GM12875 (cell line): Measurements from ENCODE around the gene CCDC102B.

Experiments
- H3K4me3 ChIP-seq: one replicate; pipeline ENCODE4 v1.5.1; 2011; ENCODE audit warnings: low read depth, low read length, control low read depth
- CTCF ChIP-seq: IDR thresholded peaks from 2 replicates; pipeline ENCODE4 v1.5.1; 2011; ENCODE audit warnings: low read depth, mild to moderate bottlenecking, control low read depth, inconsistent platforms, low read length, moderate library complexity, borderline replicate concordance; ENCODE audit not compliant: insufficient read depth

CCDC102B gene

GRCh38 chr18:68965817-68966216 is 167.9 kb downstream of the CCDC102B start:
- TF ChIP-seq CTCF = no peak
- H3K4me3 ChIP-seq = no peak overlapping the region

- no peak overlapping the region for H3K4me3 ChIP-seq
- TF ChIP-seq CTCF = no peak
These were observed 171.1 kb downstream of the CCDC102B start for GRCh38 chr18:68969027-68969426.

GRCh38 chr18:68972176-68972575 is 174.3 kb downstream of the CCDC102B start:
- no peak overlapping the region for H3K4me3 ChIP-seq
- no peak for TF ChIP-seq CTCF

- TF ChIP-seq CTCF = no peak
- H3K4me3 ChIP-seq = no peak overlapping the region
These were observed 181.9 kb downstream of the CCDC102B start for GRCh38 chr18:68979737-68980136.

GRCh38 chr18:68983126-68983525 is 185.2 kb downstream of the CCDC102B start:
- H3K4me3 ChIP-seq = no peak overlapping the region
- no peak for TF ChIP-seq CTCF

GRCh38 chr18:68984342-68984741 is 186.5 kb downstream of the CCDC102B start:
- H3K4me3 ChIP-seq = no peak overlapping the region
- TF ChIP-seq CTCF = no peak

- no peak for TF ChIP-seq CTCF
- no peak overlapping the region for H3K4me3 ChIP-seq
These were observed 187.4 kb downstream of the CCDC102B start for GRCh38 chr18:68985172-68985820.
